ENCODE measurements around the gene ARTN. TPM values are rescaled to one million over a fixed set of nuclear protein-coding genes. Genes with fewer than 3 reads are reported as not detected.

ARTN gene
- total and polyA plus RNA-seq, 9 of the 15 experiments (the other 6 are each of a cell fraction or from before 2014, with no cell fraction given): 0.06 to 0.38 TPM; not detected in 7

DNA sequence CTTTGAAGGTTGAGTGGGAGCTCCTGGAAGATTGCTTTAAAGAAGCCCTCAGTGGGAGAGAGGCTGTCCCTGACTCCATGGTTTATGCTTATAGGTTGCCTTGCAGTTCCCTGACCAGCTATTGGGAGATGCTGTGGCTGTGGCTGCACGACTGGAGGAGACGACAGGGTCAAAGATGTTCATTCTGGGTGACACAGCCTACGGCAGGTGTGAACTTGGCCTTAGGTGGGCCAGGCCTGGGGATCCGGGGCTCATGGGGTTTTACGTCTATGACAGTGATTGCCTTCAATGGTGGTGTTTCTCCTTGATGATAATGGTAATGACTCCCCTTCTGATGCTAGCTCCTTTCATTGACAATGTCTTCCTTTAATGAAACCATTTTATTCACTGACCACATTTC is 36.9 kb downstream of the ARTN start:
- H3K4me3 ChIP-seq: peak overlapping the region; percentile 100
- H3K9me3 ChIP-seq (replicated peaks; ENCODE audit: control insufficient read depth, insufficient read depth, low read depth, low read length): no peaks in the 10 kb centered on the region
- ChIA-PET POLR2A (interaction anchor here (0.5 to 1.4 kb wide), 5 partner anchors 8 to 561 kb away, joined by 3 to 7 read pairs (median 3); no protein-coding TSS in a partner anchor), CTCF (ENCODE audit: low intra/inter-chr PET ratio) (no interaction called here)
- H2AFZ ChIP-seq (ENCODE audit: low read depth, low read length): peak overlapping the region; percentile 87; the same call in 1 of the 2 replicates
- TF ChIP-seq, protein P1, sequence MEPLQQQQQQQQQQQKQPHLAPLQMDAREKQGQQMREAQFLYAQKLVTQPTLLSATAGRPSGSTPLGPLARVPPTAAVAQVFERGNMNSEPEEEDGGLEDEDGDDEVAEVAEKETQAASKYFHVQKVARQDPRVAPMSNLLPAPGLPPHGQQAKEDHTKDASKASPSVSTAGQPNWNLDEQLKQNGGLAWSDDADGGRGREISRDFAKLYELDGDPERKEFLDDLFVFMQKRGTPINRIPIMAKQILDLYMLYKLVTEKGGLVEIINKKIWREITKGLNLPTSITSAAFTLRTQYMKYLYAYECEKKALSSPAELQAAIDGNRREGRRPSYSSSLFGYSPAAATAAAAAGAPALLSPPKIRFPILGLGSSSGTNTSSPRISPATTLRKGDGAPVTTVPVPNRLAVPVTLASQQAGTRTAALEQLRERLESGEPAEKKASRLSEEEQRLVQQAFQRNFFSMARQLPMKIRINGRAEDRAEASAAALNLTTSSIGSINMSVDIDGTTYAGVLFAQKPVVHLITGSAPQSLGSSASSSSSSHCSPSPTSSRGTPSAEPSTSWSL (CRISPR knock-in tag; IDR thresholded peaks at IDR 0.05; ENCODE audit: borderline replicate concordance): no peak
- TF ChIP-seq SIN3A (IDR thresholded peaks at IDR 0.05; ENCODE audit: borderline replicate concordance in 2 of 2, control insufficient read depth in 1 of 2, low read depth in 2 of 2, low read length in 2 of 2): peak in 1 of 2 experiments; percentile 17; a peak in 1 of 4 replicates
- intact Hi-C loops (cut with micrococcal nuclease): no loop called here
- H3K27ac ChIP-seq (ENCODE audit: extremely low read depth, low read depth, low read length): peak overlapping the region; percentile 71
- peaks cover 36% of the 10 kb centered on the region for H3K36me3 ChIP-seq (ENCODE audit: control insufficient read depth, insufficient read depth, low read length)
- H3K9ac ChIP-seq (ENCODE audit: insufficient read depth in 1 of 2, low read depth in 2 of 2, low read length in 2 of 2): peak overlapping the region; percentile 81 to 99
- peaks cover 24% of the 10 kb centered on the region for H3K79me2 ChIP-seq (ENCODE audit: control insufficient read depth, insufficient read depth, low read length)
- 4% methylated on average over 5 of the region's 5 CpGs for WGBS (ENCODE audit: insufficient coverage, low coverage, missing lambda C conversion rate)
- peaks cover 10 to 36% of the 10 kb centered on the region in 2 experiments; a peak in 4 of 5 replicates for H3K4me1 ChIP-seq (replicated peaks in 1 of 2; ENCODE audit: control insufficient read depth in 2 of 2, insufficient read depth in 2 of 2, low read length in 2 of 2)
- H3K27me3 ChIP-seq (ENCODE audit: control insufficient read depth in 2 of 2, insufficient read depth in 2 of 2, low read length in 2 of 2): no peaks in the 10 kb centered on the region
- BruUV-seq (replicated peaks): no TSS peak
- H3K4me2 ChIP-seq (ENCODE audit: insufficient read depth, low read length): peak overlapping the region; percentile 98
- FAIRE-seq: no peak
- in situ Hi-C loops (cut with MboI): no loop called here
- ATAC-seq: no peak
- no peak for DNase-seq (ENCODE audit: extremely low read depth in 1 of 4, low spot score in 3 of 4)
- H4K20me1 ChIP-seq (replicated peaks; ENCODE audit: control insufficient read depth, insufficient read depth, low read length): peaks cover 1% of the 10 kb centered on the region; the same call in 1 of the 2 replicates
- H3K9me1 ChIP-seq (ENCODE audit: control insufficient read depth, insufficient read depth, low read length): peaks cover 4% of the 10 kb centered on the region

All from K562 (cell line).